Measurements from ENCODE around the gene FLG. TPM values are rescaled to one million over a fixed set of nuclear protein-coding genes. Genes with fewer than 3 reads are reported as not detected.

The FLG gene
- under 1 TPM in 2 of 4 donors, not detected in 2; 0.01 to 0.50 TPM for polyA plus RNA-seq
- long read RNA-seq, donor 1, result 0 reads
- long read RNA-seq, donor 2, result 0 reads
- long read RNA-seq, donor 3, result 0 reads
- long read RNA-seq, donor 4, result 0 reads
- long read RNA-seq, donor 5, result 0 reads
- long read RNA-seq, donor 6, result 0 reads
- long read RNA-seq, donor 7, result 0 reads
- long read RNA-seq, donor 8, result 0 reads
- long read RNA-seq, donor 9, result 0 reads
- long read RNA-seq, donor 10, result 0 reads

DNA sequence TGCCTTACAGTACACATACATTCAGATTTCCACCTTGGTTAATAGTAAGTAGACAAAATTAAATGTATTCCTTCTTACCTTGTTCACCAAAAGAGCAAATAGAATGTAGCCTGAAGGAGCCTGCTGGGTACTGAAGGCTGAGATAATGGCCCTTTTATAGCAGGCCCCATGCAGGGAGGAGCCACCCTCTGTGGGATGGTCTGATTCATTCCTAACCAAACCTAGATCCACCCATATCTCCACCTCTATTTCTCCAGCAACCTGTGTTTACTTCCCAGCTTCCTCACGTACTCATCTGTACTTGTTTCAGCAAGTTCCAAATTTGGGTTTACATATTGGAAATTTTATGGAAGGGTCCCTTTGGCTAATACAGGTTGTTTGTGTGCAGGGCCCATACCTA is at the start of gene FLG:
TSS of gene FLG (minus strand) at position 129 of the 400 bp plus-strand sequence. CDS start 9,783 bp downstream, outside the sequence.
- Histone ChIP-seq H3K4me3 (ENCODE audit: low read depth in 1 of 3, low read length in 3 of 3) (no peak within 1 kb of the TSS), H3K9me3 (ENCODE audit: control insufficient read depth in 2 of 2, insufficient read depth in 1 of 2, low read depth in 1 of 2, low read length in 1 of 2) (no peaks in the 10 kb centered on the region), H3K4me1 (ENCODE audit: control insufficient read depth in 3 of 3, insufficient read depth in 2 of 3, low read depth in 1 of 3, low read length in 2 of 3) (no peaks in the 10 kb centered on the region), H3K27me3 (ENCODE audit: control insufficient read depth in 3 of 3, insufficient read depth in 3 of 3, low read length in 3 of 3) (no peaks in the 10 kb centered on the region), H3K27ac (ENCODE audit: low read depth in 1 of 3, low read length in 2 of 3) (no peak within 1 kb of the TSS), H3K36me3 (ENCODE audit: control insufficient read depth in 3 of 3, insufficient read depth in 2 of 3, low read depth in 1 of 3, low read length in 3 of 3) (no peaks in the 10 kb centered on the region)
- no peak for FAIRE-seq
- no peak for DNase-seq
- 54 to 71% (median 59%) methylated on average over 1 of the region's 1 CpG for WGBS, 3 donors

DNA sequence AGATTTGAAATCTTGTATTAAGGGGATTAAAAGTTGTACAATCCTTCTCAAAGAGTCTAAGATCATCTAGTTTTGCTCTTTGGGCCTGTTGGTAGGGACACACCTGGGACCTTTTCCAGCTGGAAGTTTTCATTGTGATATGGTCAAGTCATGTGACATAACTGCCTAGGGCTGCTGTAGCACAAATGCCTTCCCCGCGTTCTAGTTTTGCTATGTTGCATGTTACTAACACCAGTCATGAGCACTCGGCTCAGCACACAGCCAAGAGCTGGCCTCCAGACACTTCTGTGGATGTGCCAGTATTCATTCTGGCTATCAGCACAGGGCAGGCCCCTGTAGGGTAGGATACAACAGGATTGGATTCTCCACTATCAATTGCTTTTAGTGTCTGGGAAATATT is 49.4 kb upstream of the FLG start:
- no peaks in the 10 kb centered on the region for H3K4me1 ChIP-seq (ENCODE audit: control insufficient read depth in 3 of 3, insufficient read depth in 2 of 3, low read depth in 1 of 3, low read length in 2 of 3)
- no peak overlapping the region for H3K4me3 ChIP-seq (ENCODE audit: low read depth in 1 of 3, low read length in 3 of 3)
- H3K27ac ChIP-seq (ENCODE audit: low read depth in 1 of 3, low read length in 2 of 3), result no peak overlapping the region
- H3K9me3 ChIP-seq (ENCODE audit: control insufficient read depth in 2 of 2, insufficient read depth in 1 of 2, low read depth in 1 of 2, low read length in 1 of 2), result no peaks in the 10 kb centered on the region
- no peak for FAIRE-seq
- DNase-seq, result no peak
- H3K36me3 ChIP-seq (ENCODE audit: control insufficient read depth in 3 of 3, insufficient read depth in 2 of 3, low read depth in 1 of 3, low read length in 3 of 3), result no peaks in the 10 kb centered on the region
- 77 to 84% (median 82%) methylated on average over 3 of the region's 3 CpGs for WGBS, 3 donors
- no peaks in the 10 kb centered on the region for H3K27me3 ChIP-seq (ENCODE audit: control insufficient read depth in 3 of 3, insufficient read depth in 3 of 3, low read length in 3 of 3)

DNA sequence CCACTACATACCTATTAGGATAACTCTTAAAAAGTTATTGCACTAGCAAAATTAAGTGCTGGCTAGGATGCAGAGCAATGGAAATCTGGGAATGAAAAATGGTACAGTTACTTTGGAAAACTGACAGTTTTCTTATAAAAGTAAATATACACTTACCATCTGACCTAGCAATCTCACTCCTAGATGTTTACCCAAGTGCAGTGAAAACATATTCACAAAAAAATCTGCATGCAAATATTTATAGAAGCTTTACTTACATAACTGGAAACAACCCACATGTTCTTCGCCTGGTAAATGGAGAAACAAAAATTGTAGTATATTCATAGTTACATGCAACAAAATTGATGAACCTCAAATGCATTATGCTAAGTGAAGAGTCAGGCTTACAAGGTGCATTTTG is 47.6 kb upstream of the FLG start:
- FAIRE-seq, result no peak
- DNase-seq, result no peak
- WGBS, 3 donors, result 57 to 72% (median 64%) methylated on average over 1 of the region's 1 CpG

DNA sequence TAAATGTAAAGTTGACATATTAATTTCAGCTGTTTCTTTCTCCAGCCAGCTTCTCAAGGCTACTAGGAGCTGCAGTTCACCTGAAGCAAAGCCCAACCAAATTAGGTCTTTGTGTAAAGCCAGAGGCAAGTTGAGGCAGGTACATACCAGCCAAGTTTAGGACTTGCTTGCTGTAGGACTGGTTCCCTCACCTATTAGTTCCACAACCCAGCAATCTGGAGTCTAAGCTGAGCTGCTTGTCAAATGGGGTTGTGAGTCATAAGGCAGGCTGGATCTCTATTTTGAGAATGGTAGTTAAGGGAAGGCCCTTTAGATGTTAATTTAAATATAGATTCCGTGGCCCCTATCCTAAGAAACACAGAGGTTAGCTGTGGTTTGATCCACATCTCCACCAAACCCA is 42.4 kb upstream of the FLG start:
- no peaks in the 10 kb centered on the region for H3K27me3 ChIP-seq (ENCODE audit: control insufficient read depth in 3 of 3, insufficient read depth in 3 of 3, low read length in 3 of 3)
- no peak for DNase-seq
- WGBS, 3 donors, result 22 to 71% (median 28%) methylated on average over 1 of the region's 1 CpG
- no peak for FAIRE-seq
- H3K36me3 ChIP-seq (ENCODE audit: control insufficient read depth in 3 of 3, insufficient read depth in 2 of 3, low read depth in 1 of 3, low read length in 3 of 3), result no peaks in the 10 kb centered on the region
- H3K9me3 ChIP-seq (ENCODE audit: control insufficient read depth in 2 of 2, insufficient read depth in 1 of 2, low read depth in 1 of 2, low read length in 1 of 2), result no peaks in the 10 kb centered on the region
- H3K4me3 ChIP-seq (ENCODE audit: low read depth in 1 of 3, low read length in 3 of 3), result no peak overlapping the region
- no peaks in the 10 kb centered on the region for H3K4me1 ChIP-seq (ENCODE audit: control insufficient read depth in 3 of 3, insufficient read depth in 2 of 3, low read depth in 1 of 3, low read length in 2 of 3)
- no peak overlapping the region for H3K27ac ChIP-seq (ENCODE audit: low read depth in 1 of 3, low read length in 2 of 3)

More for the DNA sequence above, 47.6 kb upstream of the FLG start:
- no peaks in the 10 kb centered on the region for H3K27me3 ChIP-seq (ENCODE audit: control insufficient read depth in 3 of 3, insufficient read depth in 3 of 3, low read length in 3 of 3)
- no peaks in the 10 kb centered on the region for H3K36me3 ChIP-seq (ENCODE audit: control insufficient read depth in 3 of 3, insufficient read depth in 2 of 3, low read depth in 1 of 3, low read length in 3 of 3)
- no peak overlapping the region for H3K4me3 ChIP-seq (ENCODE audit: low read depth in 1 of 3, low read length in 3 of 3)
- no peaks in the 10 kb centered on the region for H3K9me3 ChIP-seq (ENCODE audit: control insufficient read depth in 2 of 2, insufficient read depth in 1 of 2, low read depth in 1 of 2, low read length in 1 of 2)
- no peak overlapping the region for H3K27ac ChIP-seq (ENCODE audit: low read depth in 1 of 3, low read length in 2 of 3)
- no peaks in the 10 kb centered on the region for H3K4me1 ChIP-seq (ENCODE audit: control insufficient read depth in 3 of 3, insufficient read depth in 2 of 3, low read depth in 1 of 3, low read length in 2 of 3)

DNA sequence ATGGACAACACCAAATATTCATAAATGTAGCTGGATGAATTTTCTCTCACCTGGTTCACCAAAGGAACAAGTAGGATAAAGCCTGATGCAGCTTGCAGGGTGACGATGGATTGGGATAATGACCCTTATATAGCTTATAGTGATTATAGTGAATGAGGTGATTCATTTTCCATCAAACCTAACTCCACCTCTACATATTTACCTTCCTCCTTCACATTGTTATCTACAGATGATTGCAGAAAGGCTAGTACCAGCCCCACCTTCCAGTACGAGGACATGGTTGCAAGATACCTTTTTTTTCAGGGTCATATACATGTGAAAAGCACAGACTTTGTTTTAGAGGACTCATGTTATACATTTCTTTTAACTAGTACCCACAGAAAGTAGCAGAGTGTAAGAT is 34.9 kb upstream of the FLG start, which contains the start of gene FLG2:
TSS of gene FLG2 (minus strand) at position 101 of the 400 bp plus-strand sequence. CDS start 1,122 bp downstream, outside the sequence.
- no peaks in the 10 kb centered on the region for H3K9me3 ChIP-seq (ENCODE audit: control insufficient read depth in 2 of 2, insufficient read depth in 1 of 2, low read depth in 1 of 2, low read length in 1 of 2)
- no peaks in the 10 kb centered on the region for H3K27me3 ChIP-seq (ENCODE audit: control insufficient read depth in 3 of 3, insufficient read depth in 3 of 3, low read length in 3 of 3)
- no peak within 1 kb of the TSS for H3K27ac ChIP-seq (ENCODE audit: low read depth in 1 of 3, low read length in 2 of 3)
- H3K36me3 ChIP-seq (ENCODE audit: control insufficient read depth in 3 of 3, insufficient read depth in 2 of 3, low read depth in 1 of 3, low read length in 3 of 3), result no peaks in the 10 kb centered on the region
- DNase-seq (no peak), FAIRE-seq (no peak)
- H3K4me3 ChIP-seq (ENCODE audit: low read depth in 1 of 3, low read length in 3 of 3), result no peak within 1 kb of the TSS
- 32 to 72% (median 50%) methylated on average over 2 of the region's 2 CpGs for WGBS, 3 donors
- H3K4me1 ChIP-seq (ENCODE audit: control insufficient read depth in 3 of 3, insufficient read depth in 2 of 3, low read depth in 1 of 3, low read length in 2 of 3), result no peaks in the 10 kb centered on the region

DNA sequence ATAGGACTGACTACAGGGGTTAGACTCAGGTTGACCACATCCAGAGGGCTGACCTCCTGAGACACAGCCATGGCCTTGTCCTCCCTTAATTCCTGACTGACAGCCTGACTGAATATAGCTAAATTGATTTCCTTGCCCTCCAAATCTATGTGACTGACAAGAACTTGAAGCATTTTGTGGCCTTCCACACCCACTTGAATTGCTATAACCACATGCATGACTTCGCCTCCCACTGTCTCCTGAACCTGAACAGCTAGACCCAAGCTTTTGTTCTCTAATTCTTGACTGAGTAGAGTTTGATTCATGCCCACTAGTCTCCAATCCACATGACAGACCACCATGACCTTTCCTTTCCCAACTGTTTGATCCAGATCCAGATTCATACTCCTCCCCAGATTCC is 31.7 kb upstream of the FLG start:
- FAIRE-seq, result no peak
- H3K36me3 ChIP-seq (ENCODE audit: control insufficient read depth in 3 of 3, insufficient read depth in 2 of 3, low read depth in 1 of 3, low read length in 3 of 3), result no peaks in the 10 kb centered on the region
- H3K4me3 ChIP-seq (ENCODE audit: low read depth in 1 of 3, low read length in 3 of 3), result no peak overlapping the region
- no peaks in the 10 kb centered on the region for H3K27me3 ChIP-seq (ENCODE audit: control insufficient read depth in 3 of 3, insufficient read depth in 3 of 3, low read length in 3 of 3)
- no peak overlapping the region for H3K27ac ChIP-seq (ENCODE audit: low read depth in 1 of 3, low read length in 2 of 3)
- H3K9me3 ChIP-seq (ENCODE audit: control insufficient read depth in 2 of 2, insufficient read depth in 1 of 2, low read depth in 1 of 2, low read length in 1 of 2), result peaks cover 0 to 6% of the 10 kb centered on the region in 2 donors
- WGBS, 3 donors, result 0 to 57% (median 12%) methylated on average over 1 of the region's 1 CpG
- no peak for DNase-seq
- no peaks in the 10 kb centered on the region for H3K4me1 ChIP-seq (ENCODE audit: control insufficient read depth in 3 of 3, insufficient read depth in 2 of 3, low read depth in 1 of 3, low read length in 2 of 3)

DNA sequence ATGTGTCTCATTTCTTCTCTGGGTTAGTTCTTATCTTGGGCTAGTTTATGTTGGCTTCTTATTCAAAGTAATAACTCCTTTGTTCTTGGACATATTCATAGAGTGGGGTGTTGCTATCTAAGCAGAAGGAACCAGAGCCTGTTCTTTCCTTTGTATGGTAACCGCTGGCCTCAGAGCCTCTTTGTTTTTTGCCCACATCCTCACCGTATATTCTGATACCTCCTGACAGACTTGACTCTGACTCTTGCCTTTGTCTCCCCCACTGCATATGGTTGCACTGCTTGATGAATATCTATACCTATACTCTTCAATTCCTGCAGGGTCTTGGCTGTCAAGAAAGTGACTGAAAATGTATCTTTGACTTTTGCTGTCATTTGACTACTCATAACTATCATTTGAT is 24.6 kb upstream of the FLG start:
- H3K4me1 ChIP-seq (ENCODE audit: control insufficient read depth in 3 of 3, insufficient read depth in 2 of 3, low read depth in 1 of 3, low read length in 2 of 3), result no peaks in the 10 kb centered on the region
- no peak overlapping the region for H3K27ac ChIP-seq (ENCODE audit: low read depth in 1 of 3, low read length in 2 of 3)
- H3K27me3 ChIP-seq (ENCODE audit: control insufficient read depth in 3 of 3, insufficient read depth in 3 of 3, low read length in 3 of 3), result no peaks in the 10 kb centered on the region
- H3K36me3 ChIP-seq (ENCODE audit: control insufficient read depth in 3 of 3, insufficient read depth in 2 of 3, low read depth in 1 of 3, low read length in 3 of 3), result no peaks in the 10 kb centered on the region
- peaks cover 0 to 4% of the 10 kb centered on the region in 2 donors for H3K9me3 ChIP-seq (ENCODE audit: control insufficient read depth in 2 of 2, insufficient read depth in 1 of 2, low read depth in 1 of 2, low read length in 1 of 2)
- FAIRE-seq (no peak), DNase-seq (no peak)
- 88 to 95% (median 95%) methylated on average over 2 of the region's 2 CpGs for WGBS, 3 donors
- H3K4me3 ChIP-seq (ENCODE audit: low read depth in 1 of 3, low read length in 3 of 3), result no peak overlapping the region

DNA sequence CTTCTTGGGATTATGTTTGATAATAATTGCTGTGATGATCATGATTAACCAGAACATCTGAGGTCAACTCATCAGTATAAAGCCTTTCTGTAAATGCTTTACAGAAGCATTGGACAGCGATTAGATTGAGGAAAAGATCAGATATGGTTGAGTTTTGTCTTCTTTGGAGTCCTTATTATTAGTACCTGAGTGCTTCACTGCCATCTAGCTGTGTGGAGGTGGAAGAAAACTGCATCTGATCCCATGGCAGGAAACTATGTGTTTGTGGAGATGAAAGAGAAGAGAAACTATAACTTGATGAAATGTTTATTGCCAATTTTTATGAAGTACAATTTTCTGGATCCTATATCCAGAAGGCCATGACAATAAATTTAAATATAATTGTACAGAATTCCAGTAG is 23.4 kb upstream of the FLG start:
- H3K4me1 ChIP-seq (ENCODE audit: control insufficient read depth in 3 of 3, insufficient read depth in 2 of 3, low read depth in 1 of 3, low read length in 2 of 3), result no peaks in the 10 kb centered on the region
- no peaks in the 10 kb centered on the region for H3K27me3 ChIP-seq (ENCODE audit: control insufficient read depth in 3 of 3, insufficient read depth in 3 of 3, low read length in 3 of 3)
- WGBS, 3 donors, result 26 to 49% (median 30%) methylated on average over 1 of the region's 1 CpG
- no peak for DNase-seq
- H3K4me3 ChIP-seq (ENCODE audit: low read depth in 1 of 3, low read length in 3 of 3), result no peak overlapping the region
- H3K9me3 ChIP-seq (ENCODE audit: control insufficient read depth in 2 of 2, insufficient read depth in 1 of 2, low read depth in 1 of 2, low read length in 1 of 2), result no peaks in the 10 kb centered on the region
- no peaks in the 10 kb centered on the region for H3K36me3 ChIP-seq (ENCODE audit: control insufficient read depth in 3 of 3, insufficient read depth in 2 of 3, low read depth in 1 of 3, low read length in 3 of 3)
- no peak overlapping the region for H3K27ac ChIP-seq (ENCODE audit: low read depth in 1 of 3, low read length in 2 of 3)
- no peak for FAIRE-seq

Measured in small intestine (tissue), 16 donors.